GM12878 (cell line): Measurements from ENCODE around the gene PIP4K2A. TPM values are rescaled to one million over a fixed set of nuclear protein-coding genes. Genes with fewer than 3 reads are reported as not detected.
A peak's percentile ranks its signal among the peaks of the same experiment; 100 is the strongest.

Experiments used
- BACH1 ChIP-seq: fragments of 450-650 bp; IDR thresholded peaks from 2 replicates; pipeline ENCODE4 v1.6.1; 2017; ENCODE audit warnings: mild to moderate bottlenecking, borderline replicate concordance
- IKZF1 ChIP-seq: fragments of 450-650 bp; conservative IDR thresholded peaks from 2 replicates; pipeline ENCODE4 v1.6.1; 2017; ENCODE audit warnings: antibody characterized with exemption, mild to moderate bottlenecking
- KLF5 ChIP-seq: fragments of 450-650 bp; IDR thresholded peaks from 2 replicates; pipeline ENCODE4 v1.6.1; 2014; ENCODE audit warnings: mild to moderate bottlenecking; ENCODE audit not compliant: partially characterized antibody
- MEF2A ChIP-seq: IDR thresholded peaks from 2 replicates; pipeline ENCODE4 v1.6.1; 2011; ENCODE audit warnings: low read depth, mild to moderate bottlenecking, low read length, moderate library complexity; ENCODE audit not compliant: insufficient read depth
- MEF2B ChIP-seq: fragments of 450-650 bp; IDR thresholded peaks from 2 replicates; pipeline ENCODE4 v1.6.1; 2018; ENCODE audit warnings: mild to moderate bottlenecking, moderate library complexity; ENCODE audit not compliant: partially characterized antibody, poor library complexity, severe bottlenecking
- MTA2 ChIP-seq: fragments of 450-650 bp; IDR thresholded peaks from 2 replicates; pipeline ENCODE4 v1.6.1; 2016; ENCODE audit warnings: low read depth, mild to moderate bottlenecking, moderate library complexity
- PAX8 ChIP-seq: fragments of 450-650 bp; IDR thresholded peaks from 2 replicates; pipeline ENCODE4 v1.6.1; 2017; ENCODE audit warnings: mild to moderate bottlenecking, moderate library complexity
- POLR2AphosphoS2 ChIP-seq: IDR thresholded peaks from 2 replicates; pipeline ENCODE4 v1.6.1; 2011; ENCODE audit warnings: low read depth, mild to moderate bottlenecking, low read length, improper control_type of control experiment, moderate library complexity
- POU2F2 ChIP-seq: IDR thresholded peaks from 3 replicates; pipeline ENCODE4 v1.6.1; 2011; ENCODE audit warnings: low read depth, mild to moderate bottlenecking, low read length, borderline replicate concordance
- RAD51 ChIP-seq: fragments of 450-650 bp; IDR thresholded peaks from 2 replicates; pipeline ENCODE4 v1.6.1; 2016; ENCODE audit warnings: moderate library complexity, mild to moderate bottlenecking, inconsistent platforms
- SPI1 ChIP-seq: IDR thresholded peaks from 2 replicates; pipeline ENCODE4 v1.6.1; 2011; ENCODE audit warnings: low read depth, mild to moderate bottlenecking, low read length, moderate library complexity, borderline replicate concordance; ENCODE audit not compliant: insufficient read depth
- TCF12 ChIP-seq: IDR thresholded peaks from 2 replicates; pipeline ENCODE4 v1.6.1; 2011; ENCODE audit warnings: low read depth, mild to moderate bottlenecking, low read length
- ZZZ3 ChIP-seq: IDR thresholded peaks from 2 replicates; pipeline ENCODE4 v1.6.1; 2011; ENCODE audit warnings: low read depth; ENCODE audit not compliant: control insufficient read depth, insufficient read length
- polyA plus RNA-seq, 11 experiments: library from polyadenylated mRNA; depleted of rRNA in 4 of 11; unstranded in 6 of 11; stranded (reverse) in 5 of 11; fragments of >200 nt; fragmentation: Nextera tagmentation in 4 of 11; fragmentation: Illumina TruSeq in 1 of 11; extraction: Ambion mirVana in 4 of 11; extraction: Trizol in 1 of 11; gene quantifications; 1 replicate in 1 of 11; 2 replicates in 10 of 11; pipeline versions ENCODE4 v1.2.1 to v1.2.3, GENCODE V29; 2011 to 2016; ENCODE audit warnings: inconsistent platforms in 2 of 11, missing spikeins in 2 of 11, low read depth in 1 of 11
- total RNA-seq, 4 experiments: library from RNA; depleted of rRNA in 3 of 4; stranded (reverse); fragments of >200 nt in 3 of 4; fragmentation: Illumina TruSeq in 1 of 4; extraction: Trizol in 1 of 4; gene quantifications; 2 replicates each; pipeline versions ENCODE4 v1.2.1 to v1.2.3, GENCODE V29; 2013 to 2021
- TF ChIP-seq, protein P1 (sequence below): fragments of 450-650 bp; IDR thresholded peaks from 2 replicates; pipeline ENCODE4 v1.6.1; 2017; ENCODE audit warnings: mild to moderate bottlenecking
- TF ChIP-seq, protein P2 (sequence below): fragments of 450-650 bp; IDR thresholded peaks from 2 replicates; pipeline ENCODE4 v1.6.1; 2017; ENCODE audit warnings: low read depth, mild to moderate bottlenecking, moderate library complexity
- TF ChIP-seq, protein P3 (sequence below): fragments of 450-650 bp; IDR thresholded peaks from 2 replicates; pipeline ENCODE4 v1.6.1; 2017; ENCODE audit warnings: mild to moderate bottlenecking, moderate library complexity
- TF ChIP-seq, protein P4 (sequence below): fragments of 450-650 bp; IDR thresholded peaks from 2 replicates; pipeline ENCODE4 v1.6.1; 2017; ENCODE audit warnings: mild to moderate bottlenecking, low read depth, inconsistent platforms; ENCODE audit not compliant: poor library complexity, severe bottlenecking
- TF ChIP-seq, protein P5 (sequence below): IDR thresholded peaks from 2 replicates; pipeline ENCODE4 v1.6.1; 2012; ENCODE audit warnings: low read depth, low read length, improper control_type of control experiment

The PIP4K2A gene
- total and polyA plus RNA-seq, 10 of the 15 experiments (the other 5 are each of a cell fraction or from before 2014, with no cell fraction given): 54.3 to 139 (median 84.4) TPM

DNA sequence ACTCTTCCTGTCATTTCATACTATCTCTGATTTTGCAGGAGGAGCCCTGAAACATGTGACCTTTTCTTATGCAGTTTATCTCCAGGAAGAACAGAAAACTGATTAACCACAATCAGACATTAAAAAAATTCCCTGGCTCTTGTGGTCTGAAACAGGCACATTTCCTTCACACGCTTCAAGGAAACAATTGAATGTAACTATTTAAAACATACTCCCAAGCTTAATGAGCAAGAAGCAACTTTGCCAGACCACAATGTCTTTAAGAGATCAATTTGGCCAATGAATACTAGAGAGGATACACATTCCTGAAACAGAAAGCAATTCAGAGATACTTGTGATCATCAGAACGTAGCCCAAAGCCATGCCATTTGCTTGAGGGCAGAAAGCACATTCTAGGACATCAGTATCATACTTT lies 65.8 kb downstream of the PIP4K2A start (continued):
- TF ChIP-seq, protein P1, sequence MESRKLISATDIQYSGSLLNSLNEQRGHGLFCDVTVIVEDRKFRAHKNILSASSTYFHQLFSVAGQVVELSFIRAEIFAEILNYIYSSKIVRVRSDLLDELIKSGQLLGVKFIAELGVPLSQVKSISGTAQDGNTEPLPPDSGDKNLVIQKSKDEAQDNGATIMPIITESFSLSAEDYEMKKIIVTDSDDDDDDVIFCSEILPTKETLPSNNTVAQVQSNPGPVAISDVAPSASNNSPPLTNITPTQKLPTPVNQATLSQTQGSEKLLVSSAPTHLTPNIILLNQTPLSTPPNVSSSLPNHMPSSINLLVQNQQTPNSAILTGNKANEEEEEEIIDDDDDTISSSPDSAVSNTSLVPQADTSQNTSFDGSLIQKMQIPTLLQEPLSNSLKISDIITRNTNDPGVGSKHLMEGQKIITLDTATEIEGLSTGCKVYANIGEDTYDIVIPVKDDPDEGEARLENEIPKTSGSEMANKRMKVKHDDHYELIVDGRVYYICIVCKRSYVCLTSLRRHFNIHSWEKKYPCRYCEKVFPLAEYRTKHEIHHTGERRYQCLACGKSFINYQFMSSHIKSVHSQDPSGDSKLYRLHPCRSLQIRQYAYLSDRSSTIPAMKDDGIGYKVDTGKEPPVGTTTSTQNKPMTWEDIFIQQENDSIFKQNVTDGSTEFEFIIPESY: no peak
- peak; percentile 70 for TF ChIP-seq MEF2B
- TF ChIP-seq POU2F2: 0 out of 3 replicates have a peak, but pooled peaks have one; percentile 38
- no peak for TF ChIP-seq BACH1
- no peak for TF ChIP-seq SPI1
- no peak for TF ChIP-seq KLF5
- TF ChIP-seq ZZZ3: no peak
- peak; percentile 96 for TF ChIP-seq MTA2
- TF ChIP-seq RAD51: peak; percentile 68; the same call in 1 of the 2 replicates
- no peak for TF ChIP-seq PAX8
- TF ChIP-seq POLR2AphosphoS2: no peak
- TF ChIP-seq, protein P2, sequence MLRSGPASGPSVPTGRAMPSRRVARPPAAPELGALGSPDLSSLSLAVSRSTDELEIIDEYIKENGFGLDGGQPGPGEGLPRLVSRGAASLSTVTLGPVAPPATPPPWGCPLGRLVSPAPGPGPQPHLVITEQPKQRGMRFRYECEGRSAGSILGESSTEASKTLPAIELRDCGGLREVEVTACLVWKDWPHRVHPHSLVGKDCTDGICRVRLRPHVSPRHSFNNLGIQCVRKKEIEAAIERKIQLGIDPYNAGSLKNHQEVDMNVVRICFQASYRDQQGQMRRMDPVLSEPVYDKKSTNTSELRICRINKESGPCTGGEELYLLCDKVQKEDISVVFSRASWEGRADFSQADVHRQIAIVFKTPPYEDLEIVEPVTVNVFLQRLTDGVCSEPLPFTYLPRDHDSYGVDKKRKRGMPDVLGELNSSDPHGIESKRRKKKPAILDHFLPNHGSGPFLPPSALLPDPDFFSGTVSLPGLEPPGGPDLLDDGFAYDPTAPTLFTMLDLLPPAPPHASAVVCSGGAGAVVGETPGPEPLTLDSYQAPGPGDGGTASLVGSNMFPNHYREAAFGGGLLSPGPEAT: peak; percentile 87; the same call in 1 of the 2 replicates
- TF ChIP-seq MEF2A: peak; percentile 59; the same call in 1 of the 2 replicates
- TF ChIP-seq TCF12: no peak
- TF ChIP-seq IKZF1: peak; percentile 94
- TF ChIP-seq, protein P3, sequence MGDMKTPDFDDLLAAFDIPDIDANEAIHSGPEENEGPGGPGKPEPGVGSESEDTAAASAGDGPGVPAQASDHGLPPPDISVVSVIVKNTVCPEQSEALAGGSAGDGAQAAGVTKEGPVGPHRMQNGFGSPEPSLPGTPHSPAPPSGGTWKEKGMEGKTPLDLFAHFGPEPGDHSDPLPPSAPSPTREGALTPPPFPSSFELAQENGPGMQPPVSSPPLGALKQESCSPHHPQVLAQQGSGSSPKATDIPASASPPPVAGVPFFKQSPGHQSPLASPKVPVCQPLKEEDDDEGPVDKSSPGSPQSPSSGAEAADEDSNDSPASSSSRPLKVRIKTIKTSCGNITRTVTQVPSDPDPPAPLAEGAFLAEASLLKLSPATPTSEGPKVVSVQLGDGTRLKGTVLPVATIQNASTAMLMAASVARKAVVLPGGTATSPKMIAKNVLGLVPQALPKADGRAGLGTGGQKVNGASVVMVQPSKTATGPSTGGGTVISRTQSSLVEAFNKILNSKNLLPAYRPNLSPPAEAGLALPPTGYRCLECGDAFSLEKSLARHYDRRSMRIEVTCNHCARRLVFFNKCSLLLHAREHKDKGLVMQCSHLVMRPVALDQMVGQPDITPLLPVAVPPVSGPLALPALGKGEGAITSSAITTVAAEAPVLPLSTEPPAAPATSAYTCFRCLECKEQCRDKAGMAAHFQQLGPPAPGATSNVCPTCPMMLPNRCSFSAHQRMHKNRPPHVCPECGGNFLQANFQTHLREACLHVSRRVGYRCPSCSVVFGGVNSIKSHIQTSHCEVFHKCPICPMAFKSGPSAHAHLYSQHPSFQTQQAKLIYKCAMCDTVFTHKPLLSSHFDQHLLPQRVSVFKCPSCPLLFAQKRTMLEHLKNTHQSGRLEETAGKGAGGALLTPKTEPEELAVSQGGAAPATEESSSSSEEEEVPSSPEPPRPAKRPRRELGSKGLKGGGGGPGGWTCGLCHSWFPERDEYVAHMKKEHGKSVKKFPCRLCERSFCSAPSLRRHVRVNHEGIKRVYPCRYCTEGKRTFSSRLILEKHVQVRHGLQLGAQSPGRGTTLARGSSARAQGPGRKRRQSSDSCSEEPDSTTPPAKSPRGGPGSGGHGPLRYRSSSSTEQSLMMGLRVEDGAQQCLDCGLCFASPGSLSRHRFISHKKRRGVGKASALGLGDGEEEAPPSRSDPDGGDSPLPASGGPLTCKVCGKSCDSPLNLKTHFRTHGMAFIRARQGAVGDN: peak; percentile 27; the same call in 1 of the 2 replicates
- TF ChIP-seq, protein P4, sequence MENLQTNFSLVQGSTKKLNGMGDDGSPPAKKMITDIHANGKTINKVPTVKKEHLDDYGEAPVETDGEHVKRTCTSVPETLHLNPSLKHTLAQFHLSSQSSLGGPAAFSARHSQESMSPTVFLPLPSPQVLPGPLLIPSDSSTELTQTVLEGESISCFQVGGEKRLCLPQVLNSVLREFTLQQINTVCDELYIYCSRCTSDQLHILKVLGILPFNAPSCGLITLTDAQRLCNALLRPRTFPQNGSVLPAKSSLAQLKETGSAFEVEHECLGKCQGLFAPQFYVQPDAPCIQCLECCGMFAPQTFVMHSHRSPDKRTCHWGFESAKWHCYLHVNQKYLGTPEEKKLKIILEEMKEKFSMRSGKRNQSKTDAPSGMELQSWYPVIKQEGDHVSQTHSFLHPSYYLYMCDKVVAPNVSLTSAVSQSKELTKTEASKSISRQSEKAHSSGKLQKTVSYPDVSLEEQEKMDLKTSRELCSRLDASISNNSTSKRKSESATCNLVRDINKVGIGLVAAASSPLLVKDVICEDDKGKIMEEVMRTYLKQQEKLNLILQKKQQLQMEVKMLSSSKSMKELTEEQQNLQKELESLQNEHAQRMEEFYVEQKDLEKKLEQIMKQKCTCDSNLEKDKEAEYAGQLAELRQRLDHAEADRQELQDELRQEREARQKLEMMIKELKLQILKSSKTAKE: peak; percentile 45
- TF ChIP-seq, protein P5, sequence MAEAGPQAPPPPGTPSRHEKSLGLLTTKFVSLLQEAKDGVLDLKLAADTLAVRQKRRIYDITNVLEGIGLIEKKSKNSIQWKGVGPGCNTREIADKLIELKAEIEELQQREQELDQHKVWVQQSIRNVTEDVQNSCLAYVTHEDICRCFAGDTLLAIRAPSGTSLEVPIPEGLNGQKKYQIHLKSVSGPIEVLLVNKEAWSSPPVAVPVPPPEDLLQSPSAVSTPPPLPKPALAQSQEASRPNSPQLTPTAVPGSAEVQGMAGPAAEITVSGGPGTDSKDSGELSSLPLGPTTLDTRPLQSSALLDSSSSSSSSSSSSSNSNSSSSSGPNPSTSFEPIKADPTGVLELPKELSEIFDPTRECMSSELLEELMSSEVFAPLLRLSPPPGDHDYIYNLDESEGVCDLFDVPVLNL: no peak
